Measurements from ENCODE around the gene FOXL3.
"Not testable (repeated sequence)": the region's sequence is repeated elsewhere in the genome, so short reads cannot be mapped to it uniquely, and the experiment has no call there.

The FOXL3 gene

DNA sequence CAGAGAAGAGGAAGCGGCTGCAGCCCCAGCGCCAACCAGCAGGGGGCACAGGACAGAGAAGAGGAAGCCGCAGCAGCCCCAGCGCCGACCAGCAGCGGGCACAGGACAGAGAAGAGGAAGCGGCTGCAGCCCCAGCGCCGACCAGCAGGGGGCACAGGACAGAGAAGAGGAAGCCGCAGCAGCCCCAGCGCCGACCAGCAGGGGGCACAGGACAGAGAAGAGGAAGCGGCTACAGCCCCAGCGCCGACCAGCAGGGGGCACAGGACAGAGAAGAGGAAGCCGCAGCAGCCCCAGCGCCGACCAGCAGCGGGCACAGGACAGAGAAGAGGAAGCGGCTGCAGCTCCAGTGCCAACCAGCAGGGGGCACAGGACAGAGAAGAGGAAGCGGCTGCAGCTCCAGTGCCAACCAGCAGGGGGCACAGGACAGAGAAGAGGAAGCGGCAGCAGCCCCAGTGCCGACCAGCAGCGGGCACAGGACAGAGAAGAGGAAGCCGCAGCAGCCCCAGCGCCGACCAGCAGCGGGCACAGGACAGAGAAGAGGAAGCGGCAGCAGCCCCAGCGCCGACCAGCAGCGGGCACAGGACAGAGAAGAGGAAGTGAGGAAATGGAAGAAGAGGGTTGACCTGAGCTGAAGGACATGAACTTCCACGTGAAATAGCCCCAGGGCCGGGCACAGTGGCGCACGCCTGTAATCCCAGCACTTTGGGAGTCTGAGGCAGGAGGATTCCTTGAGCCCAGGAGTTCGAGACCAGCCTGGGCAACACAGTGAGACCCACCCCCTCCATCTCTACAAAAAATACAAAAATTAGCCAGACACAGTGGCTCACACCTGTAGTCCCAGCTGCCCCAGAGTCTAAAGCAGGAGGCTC lies 26.3 kb upstream of the FOXL3 start:
- not testable (repeated sequence) for H3K4me3 ChIP-seq (replicated peaks; ENCODE audit: low read depth, low read length); DNase-seq (ENCODE audit: extremely low read depth, low read depth)
- TF ChIP-seq CTCF (IDR thresholded peaks at IDR 0.05; ENCODE audit: low read depth, low read length, missing control alignments) = peak; percentile 30

- no peak for TF ChIP-seq CTCF (IDR thresholded peaks at IDR 0.05; ENCODE audit: low read depth, low read length, missing control alignments)
- no peak for DNase-seq (ENCODE audit: extremely low read depth, low read depth)
- H3K4me3 ChIP-seq (replicated peaks; ENCODE audit: low read depth, low read length) = no peak overlapping the region
Measured at GRCh38 chr7:264541-265191, 25.3 kb upstream of the FOXL3 start.

DNA sequence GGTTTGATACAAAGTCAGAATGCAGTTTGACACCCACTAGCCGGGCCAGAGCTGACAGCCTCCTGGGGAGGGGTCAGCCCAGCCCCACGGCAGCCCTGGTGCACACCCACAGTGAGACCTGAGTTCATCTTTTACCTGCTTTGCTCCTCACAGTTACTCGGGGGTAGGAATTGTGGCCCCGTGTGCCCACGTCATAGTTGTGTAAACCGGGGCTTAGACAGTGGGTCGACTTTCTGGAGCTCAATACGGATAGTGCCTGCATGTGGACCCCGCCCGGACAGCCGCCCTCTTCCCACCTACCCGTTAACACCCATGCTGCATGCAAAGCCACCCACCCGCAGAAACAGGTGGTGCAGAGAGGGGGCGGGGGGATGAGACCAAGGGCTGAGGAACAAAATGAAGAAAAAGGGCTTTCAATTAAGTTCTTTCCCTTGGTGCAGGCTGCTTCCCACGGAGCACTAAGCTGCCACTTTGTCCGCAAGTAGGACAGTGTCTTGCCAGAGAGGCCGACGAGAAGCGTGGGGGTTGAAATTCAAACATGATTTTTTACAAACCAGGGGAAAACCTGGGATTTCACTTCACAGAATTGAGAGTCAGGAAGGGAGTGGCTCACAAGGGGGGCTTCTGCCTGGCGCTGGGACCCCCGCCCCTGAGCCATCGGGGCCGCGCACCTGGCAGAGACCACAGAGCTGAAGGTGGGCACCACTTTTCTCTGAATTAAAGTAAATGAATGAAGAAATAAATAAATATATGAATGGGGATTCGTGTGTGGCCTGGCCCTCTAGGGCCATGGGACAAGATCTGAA lies 24.6 kb upstream of the FOXL3 start:
- no peak overlapping the region for H3K4me3 ChIP-seq (replicated peaks; ENCODE audit: low read depth, low read length)
- TF ChIP-seq CTCF (IDR thresholded peaks at IDR 0.05; ENCODE audit: low read depth, low read length, missing control alignments) = no peak
- DNase-seq (ENCODE audit: extremely low read depth, low read depth) = no peak

DNA sequence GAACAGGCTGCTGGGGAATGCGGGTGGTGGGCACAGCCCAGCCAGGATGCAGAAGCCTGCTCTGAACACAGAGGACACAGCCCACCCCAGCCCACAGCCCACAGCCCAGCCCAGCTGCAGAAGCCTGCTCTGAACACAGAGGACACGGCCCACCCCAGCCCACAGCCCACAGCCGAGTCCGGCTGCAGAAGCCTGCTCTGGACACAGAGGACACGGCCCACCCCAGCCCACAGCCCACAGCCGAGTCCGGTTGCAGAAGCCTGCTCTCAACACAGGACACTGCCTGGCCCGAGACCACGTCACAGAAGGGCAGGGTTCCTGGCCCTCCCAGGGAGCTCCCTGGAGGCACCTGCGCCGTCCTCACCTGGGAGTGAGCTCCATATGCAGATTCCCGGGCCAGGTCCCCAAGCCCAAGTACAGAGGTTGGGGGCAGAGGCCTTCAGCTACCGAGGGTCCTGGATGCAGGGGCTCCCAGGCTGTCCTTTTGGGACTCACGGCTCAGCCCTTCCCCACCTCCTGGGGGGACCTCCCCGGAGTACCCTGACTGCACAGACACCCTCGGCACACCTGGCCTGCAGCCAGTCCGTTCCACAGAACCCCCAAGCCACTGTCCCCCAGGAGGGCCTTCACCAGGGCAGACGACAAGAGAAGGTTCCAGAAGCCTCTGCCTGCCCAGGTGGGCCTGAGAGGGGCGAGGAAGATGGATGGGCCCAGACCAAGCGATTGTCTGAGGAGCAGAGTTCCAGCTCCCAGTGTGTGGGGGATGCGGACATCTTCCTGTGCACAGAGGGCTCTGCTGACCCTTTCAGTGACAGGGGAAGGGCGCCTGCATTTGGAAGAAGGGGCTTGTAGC lies 23.7 kb upstream of the FOXL3 start:
- no peak for TF ChIP-seq CTCF (IDR thresholded peaks at IDR 0.05; ENCODE audit: low read depth, low read length, missing control alignments)
- DNase-seq (ENCODE audit: extremely low read depth, low read depth) = no peak
- H3K4me3 ChIP-seq (replicated peaks; ENCODE audit: low read depth, low read length) = no peak overlapping the region

DNA sequence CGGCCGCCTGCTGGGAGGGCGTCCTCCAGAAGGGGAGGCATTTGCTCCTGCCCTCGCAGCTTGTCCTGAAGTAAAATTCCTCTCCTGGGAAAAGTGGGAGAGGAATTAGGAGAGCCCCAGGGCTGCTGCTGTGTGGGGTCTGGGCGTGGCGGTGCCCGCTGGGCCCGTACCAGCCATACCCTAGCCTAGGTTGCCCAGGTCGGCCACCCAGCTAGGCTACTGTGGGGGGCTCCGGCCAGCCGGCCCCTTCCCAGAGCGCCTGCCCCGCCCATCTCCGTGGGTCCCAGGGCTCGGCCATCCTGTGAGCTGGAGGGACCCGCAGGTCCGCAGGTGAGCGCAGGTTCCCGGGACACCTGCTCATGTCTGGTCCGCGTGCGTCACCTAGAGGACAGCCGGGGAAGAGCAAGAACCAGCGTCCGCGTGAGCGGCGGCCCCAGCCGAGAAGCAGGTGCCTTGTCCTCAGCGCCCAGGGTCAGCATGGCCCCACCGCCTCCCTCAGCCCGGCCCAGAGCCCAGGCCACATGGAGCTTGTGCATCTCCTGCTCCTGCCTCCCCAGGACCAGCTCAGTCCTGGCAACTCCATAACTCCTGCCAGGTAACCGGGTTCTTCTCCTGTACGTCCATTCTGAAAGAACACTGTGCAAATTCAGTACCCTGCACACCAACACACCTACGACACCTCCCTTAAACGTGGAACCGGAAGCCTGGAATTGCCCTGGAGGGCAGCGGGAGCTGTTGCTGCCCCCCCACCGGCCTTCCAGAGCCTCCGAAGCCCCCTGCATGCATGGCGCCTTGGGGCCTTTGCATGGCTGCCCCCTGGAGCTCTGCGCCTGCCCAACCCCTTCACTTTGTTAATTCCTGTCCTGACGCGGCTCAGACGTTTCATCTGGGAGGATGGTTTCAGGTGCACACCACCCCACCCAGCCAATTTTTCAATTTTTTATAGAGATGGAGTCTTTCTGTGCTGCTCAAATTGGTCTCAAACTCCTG lies 22.8 kb upstream of the FOXL3 start:
- no peak for TF ChIP-seq CTCF (IDR thresholded peaks at IDR 0.05; ENCODE audit: low read depth, low read length, missing control alignments)
- no peak for DNase-seq (ENCODE audit: extremely low read depth, low read depth)
- no peak overlapping the region for H3K4me3 ChIP-seq (replicated peaks; ENCODE audit: low read depth, low read length)
